ENCODE data around the gene RTP5. TPM values are rescaled to one million over a fixed set of nuclear protein-coding genes. Genes with fewer than 3 reads are reported as not detected.

The RTP5 gene
- total and polyA plus RNA-seq, 11 donors: not detected

GRCh38 chr2:241842620-241843211 is 26.8 kb upstream of the RTP5 start:
- H3K27me3 ChIP-seq: no peaks in the 10 kb centered on the region
- TF ChIP-seq POLR2A (IDR thresholded peaks at IDR 0.05): no peak
- TF ChIP-seq, protein P1, sequence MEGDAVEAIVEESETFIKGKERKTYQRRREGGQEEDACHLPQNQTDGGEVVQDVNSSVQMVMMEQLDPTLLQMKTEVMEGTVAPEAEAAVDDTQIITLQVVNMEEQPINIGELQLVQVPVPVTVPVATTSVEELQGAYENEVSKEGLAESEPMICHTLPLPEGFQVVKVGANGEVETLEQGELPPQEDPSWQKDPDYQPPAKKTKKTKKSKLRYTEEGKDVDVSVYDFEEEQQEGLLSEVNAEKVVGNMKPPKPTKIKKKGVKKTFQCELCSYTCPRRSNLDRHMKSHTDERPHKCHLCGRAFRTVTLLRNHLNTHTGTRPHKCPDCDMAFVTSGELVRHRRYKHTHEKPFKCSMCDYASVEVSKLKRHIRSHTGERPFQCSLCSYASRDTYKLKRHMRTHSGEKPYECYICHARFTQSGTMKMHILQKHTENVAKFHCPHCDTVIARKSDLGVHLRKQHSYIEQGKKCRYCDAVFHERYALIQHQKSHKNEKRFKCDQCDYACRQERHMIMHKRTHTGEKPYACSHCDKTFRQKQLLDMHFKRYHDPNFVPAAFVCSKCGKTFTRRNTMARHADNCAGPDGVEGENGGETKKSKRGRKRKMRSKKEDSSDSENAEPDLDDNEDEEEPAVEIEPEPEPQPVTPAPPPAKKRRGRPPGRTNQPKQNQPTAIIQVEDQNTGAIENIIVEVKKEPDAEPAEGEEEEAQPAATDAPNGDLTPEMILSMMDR (IDR thresholded peaks at IDR 0.05): no peak
- peak overlapping the region in 7 of 12 donors; percentile 10 to 57 (median 48) for H3K4me3 ChIP-seq
- H3K36me3 ChIP-seq: no peaks in the 10 kb centered on the region
- intact Hi-C loops (cut with DNase I): no loop called here
- WGBS, 4 donors: 55 to 75% (median 63%) methylated on average over 24 to 29 of the region's 29 CpGs
- DNase-seq (peak; percentile 56 to 77 (median 58)), ATAC-seq (peak; percentile 25 to 87 (median 41))
- peaks cover 0 to 35% (median 17%) of the 10 kb centered on the region in 12 donors for H3K4me1 ChIP-seq
- no peaks in the 10 kb centered on the region for H3K9me3 ChIP-seq
- H3K27ac ChIP-seq: peak overlapping the region in 11 of 12 donors; percentile 13 to 85 (median 70)

GRCh38 chr2:241843321-241844065 is 26.0 kb upstream of the RTP5 start:
- H3K9me3 ChIP-seq: no peaks in the 10 kb centered on the region
- 49 to 81% (median 56%) methylated on average over 29 to 52 of the region's 52 CpGs for WGBS, 4 donors
- peak in 2 of 5 donors; percentile 32 to 66 for DNase-seq
- peak overlapping the region; percentile 25 to 85 (median 73) for H3K27ac ChIP-seq
- peaks cover 0 to 35% (median 17%) of the 10 kb centered on the region in 12 donors for H3K4me1 ChIP-seq
- intact Hi-C loops (cut with DNase I): no loop called here
- no peak for TF ChIP-seq POLR2A (IDR thresholded peaks at IDR 0.05)
- TF ChIP-seq, protein P1 (IDR thresholded peaks at IDR 0.05): no peak
- H3K36me3 ChIP-seq: no peaks in the 10 kb centered on the region
- H3K27me3 ChIP-seq: no peaks in the 10 kb centered on the region
- ATAC-seq: peak in 3 of 4 donors; percentile 2 to 13 (median 4)
- H3K4me3 ChIP-seq: peak overlapping the region in 10 of 12 donors; percentile 10 to 57 (median 48)

- TF ChIP-seq, protein P1 (IDR thresholded peaks at IDR 0.05): peak in 7 of 12 donors; percentile 13 to 47 (median 24)
- no peak for TF ChIP-seq POLR2A (IDR thresholded peaks at IDR 0.05)
- ATAC-seq (peak; percentile 59 to 91 (median 80)), DNase-seq (peak; percentile 84 to 90 (median 87))
- H3K9me3 ChIP-seq: no peaks in the 10 kb centered on the region
- no peaks in the 10 kb centered on the region for H3K36me3 ChIP-seq
- intact Hi-C loops (cut with DNase I): no loop called here
- H3K27ac ChIP-seq: peak overlapping the region; percentile 25 to 80 (median 68)
- no peaks in the 10 kb centered on the region for H3K27me3 ChIP-seq
- H3K4me3 ChIP-seq: peak overlapping the region in 10 of 12 donors; percentile 34 to 57 (median 48)
- WGBS, 4 donors: 5 to 8% (median 6%) methylated on average over 49 to 65 of the region's 65 CpGs
- H3K4me1 ChIP-seq: peaks cover 0 to 35% (median 17%) of the 10 kb centered on the region in 12 donors
These were observed 25.3 kb upstream of the RTP5 start for GRCh38 chr2:241844066-241844728.

Measured in heart left ventricle (tissue), 16 donors.